Measurements from ENCODE around the gene CLEC3A.
"Not testable (repeated sequence)": the region's sequence is repeated elsewhere in the genome, so short reads cannot be mapped to it uniquely, and the experiment has no call there.

The CLEC3A gene

GRCh38 chr16:78034530-78034929, 12.2 kb downstream of the CLEC3A start:
- no peak for DNase-seq

- no peak for DNase-seq
Measured at GRCh38 chr16:78035012-78035411, 12.7 kb downstream of the CLEC3A start.

- no peak for DNase-seq
Measured at GRCh38 chr16:78040396-78040795, 18.0 kb downstream of the CLEC3A start.

GRCh38 chr16:78045865-78046581, 23.7 kb downstream of the CLEC3A start:
- DNase-seq = no peak

- DNase-seq = no peak
Measured at GRCh38 chr16:78048319-78048718, 26.0 kb downstream of the CLEC3A start.

GRCh38 chr16:78050734-78051400, 28.5 kb downstream of the CLEC3A start:
- DNase-seq = no peak

- DNase-seq = no peak
Measured at GRCh38 chr16:78057803-78058564, 35.6 kb downstream of the CLEC3A start.

GRCh38 chr16:78059806-78060205, 37.5 kb downstream of the CLEC3A start:
- DNase-seq = not testable (repeated sequence)

- DNase-seq = no peak
Measured at GRCh38 chr16:78060295-78060694, 37.9 kb downstream of the CLEC3A start.

- no peak for DNase-seq
Measured at GRCh38 chr16:78060809-78061208, 38.5 kb downstream of the CLEC3A start.

- no peak for DNase-seq
Measured at GRCh38 chr16:78065319-78065718, 43.0 kb downstream of the CLEC3A start.

GRCh38 chr16:78069913-78070312, 47.6 kb downstream of the CLEC3A start:
- no peak for DNase-seq

GRCh38 chr16:78072275-78072674, 49.9 kb downstream of the CLEC3A start:
- no peak for DNase-seq

- DNase-seq = no peak
Measured at GRCh38 chr16:78075800-78076199, 53.5 kb downstream of the CLEC3A start.

GRCh38 chr16:78081341-78081740, 59.0 kb downstream of the CLEC3A start:
- no peak for DNase-seq

All from DMS 273 treated with DMSO at 0.1 percent for 48 hours (cell line).